ENCODE data around the gene LRPAP1.

LRPAP1 gene

GRCh38 chr4:3523628-3524221 is 8.5 kb downstream of the LRPAP1 start:
- no peak overlapping the region for H3K27ac ChIP-seq
- no peaks in the 10 kb centered on the region for H3K27me3 ChIP-seq (ENCODE audit: control insufficient read depth, insufficient read depth, low read length)
- H3K4me1 ChIP-seq, result no peaks in the 10 kb centered on the region
- no peak overlapping the region for H3K4me3 ChIP-seq (ENCODE audit: low read depth, low read length)
- H2AFZ ChIP-seq, result no peak overlapping the region
- H3K9ac ChIP-seq, result no peak overlapping the region
- no peaks in the 10 kb centered on the region for H3K9me3 ChIP-seq (ENCODE audit: control insufficient read depth, low read length)
- no peaks in the 10 kb centered on the region for H3K36me3 ChIP-seq (ENCODE audit: control insufficient read depth, insufficient read depth, low read length)
- no peak for TF ChIP-seq CTCF (IDR thresholded peaks at IDR 0.05)
- no peak overlapping the region for H3K4me2 ChIP-seq (ENCODE audit: low read length)
- H3K79me2 ChIP-seq, result peaks cover 25% of the 10 kb centered on the region

GRCh38 chr4:3523146-3523627 is 9.0 kb downstream of the LRPAP1 start:
- no peaks in the 10 kb centered on the region for H3K4me1 ChIP-seq
- H3K27me3 ChIP-seq (ENCODE audit: control insufficient read depth, insufficient read depth, low read length), result no peaks in the 10 kb centered on the region
- no peak overlapping the region for H2AFZ ChIP-seq
- TF ChIP-seq CTCF (IDR thresholded peaks at IDR 0.05), result no peak
- no peak overlapping the region for H3K4me2 ChIP-seq (ENCODE audit: low read length)
- no peak overlapping the region for H3K27ac ChIP-seq
- H3K9ac ChIP-seq, result no peak overlapping the region
- no peaks in the 10 kb centered on the region for H3K36me3 ChIP-seq (ENCODE audit: control insufficient read depth, insufficient read depth, low read length)
- H3K79me2 ChIP-seq, result peaks cover 19% of the 10 kb centered on the region
- H3K9me3 ChIP-seq (ENCODE audit: control insufficient read depth, low read length), result no peaks in the 10 kb centered on the region
- no peak overlapping the region for H3K4me3 ChIP-seq (ENCODE audit: low read depth, low read length)

- no peak for TF ChIP-seq CTCF (IDR thresholded peaks at IDR 0.05)
- Histone ChIP-seq H3K4me2 (ENCODE audit: low read length) (no peak overlapping the region), H3K36me3 (ENCODE audit: control insufficient read depth, insufficient read depth, low read length) (no peaks in the 10 kb centered on the region)
Observed at GRCh38 chr4:3522651-3523050, 9.6 kb downstream of the LRPAP1 start.

DNA sequence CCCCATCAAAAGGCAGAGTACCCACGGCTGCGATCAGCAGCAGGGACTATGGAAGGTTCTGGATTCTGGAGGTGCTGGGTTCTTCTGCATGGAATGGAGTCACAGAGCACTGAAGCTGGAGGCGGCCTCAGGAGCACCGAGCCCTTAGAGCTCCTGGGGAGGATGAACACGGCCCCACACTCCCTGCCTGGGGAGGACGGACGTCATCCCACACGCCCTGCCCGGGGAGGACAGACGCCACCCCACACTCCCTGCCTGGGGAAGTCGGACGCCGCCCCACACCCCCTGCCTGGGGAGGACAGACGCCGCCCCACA is 9.9 kb downstream of the LRPAP1 start:
- Histone ChIP-seq H3K27ac (no peak overlapping the region), H3K36me3 (ENCODE audit: control insufficient read depth, insufficient read depth, low read length) (no peaks in the 10 kb centered on the region), H3K4me3 (ENCODE audit: low read depth, low read length) (no peak overlapping the region), H3K4me1 (no peaks in the 10 kb centered on the region), H3K27me3 (ENCODE audit: control insufficient read depth, insufficient read depth, low read length) (no peaks in the 10 kb centered on the region), H2AFZ (no peak overlapping the region), H3K79me2 (peaks cover 12% of the 10 kb centered on the region), H3K9ac (no peak overlapping the region), H3K9me3 (ENCODE audit: control insufficient read depth, low read length) (no peaks in the 10 kb centered on the region), H3K4me2 (ENCODE audit: low read length) (no peak overlapping the region)
- TF ChIP-seq CTCF (IDR thresholded peaks at IDR 0.05), result no peak

More at GRCh38 chr4:3522651-3523050, 9.6 kb downstream of the LRPAP1 start:
- no peaks in the 10 kb centered on the region for H3K9me3 ChIP-seq (ENCODE audit: control insufficient read depth, low read length)
- H3K9ac ChIP-seq, result no peak overlapping the region
- H2AFZ ChIP-seq, result no peak overlapping the region
- peaks cover 16% of the 10 kb centered on the region for H3K79me2 ChIP-seq
- no peaks in the 10 kb centered on the region for H3K4me1 ChIP-seq
- H3K27ac ChIP-seq, result no peak overlapping the region
- H3K4me3 ChIP-seq (ENCODE audit: low read depth, low read length), result no peak overlapping the region
- H3K27me3 ChIP-seq (ENCODE audit: control insufficient read depth, insufficient read depth, low read length), result no peaks in the 10 kb centered on the region

DNA sequence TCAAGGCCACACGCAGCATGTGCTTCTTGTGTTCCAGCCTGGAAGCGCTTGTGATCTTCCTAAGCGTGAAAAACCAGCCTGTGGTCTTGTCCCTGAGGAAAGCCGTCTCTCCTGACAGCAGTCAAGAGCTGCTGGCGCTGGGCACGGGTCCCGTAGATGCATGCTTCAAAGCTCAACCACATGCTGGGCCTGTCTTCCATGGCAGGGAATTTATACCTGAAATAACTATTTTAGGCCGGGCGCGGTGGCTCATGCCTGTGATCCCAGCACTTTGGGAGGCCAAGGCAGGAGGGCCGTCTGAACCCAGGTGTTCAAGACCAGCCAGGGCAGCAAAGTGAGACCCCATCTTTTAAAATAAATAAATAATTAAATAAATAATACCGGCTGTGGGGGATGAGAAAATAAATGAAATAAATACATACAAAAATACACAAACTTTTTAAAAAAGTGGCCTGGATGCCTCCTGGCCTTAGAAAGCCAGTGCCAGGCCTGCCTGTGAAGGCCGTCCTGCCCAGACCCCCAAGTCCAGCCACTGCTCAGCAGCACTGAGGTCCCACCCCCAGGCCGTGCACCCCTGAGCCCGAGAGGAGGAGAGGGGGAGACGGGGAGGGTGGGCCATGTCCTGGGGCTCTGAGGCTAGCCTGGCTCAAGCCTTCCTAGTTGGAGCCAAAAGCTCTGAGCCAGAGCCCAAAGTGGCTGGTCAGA is 10.4 kb downstream of the LRPAP1 start:
- Histone ChIP-seq H2AFZ (no peak overlapping the region), H3K79me2 (peaks cover 12% of the 10 kb centered on the region), H3K27me3 (ENCODE audit: control insufficient read depth, insufficient read depth, low read length) (no peaks in the 10 kb centered on the region), H3K4me3 (ENCODE audit: low read depth, low read length) (no peak overlapping the region), H3K4me2 (ENCODE audit: low read length) (no peak overlapping the region), H3K27ac (no peak overlapping the region), H3K9ac (no peak overlapping the region), H3K36me3 (ENCODE audit: control insufficient read depth, insufficient read depth, low read length) (no peaks in the 10 kb centered on the region), H3K4me1 (no peaks in the 10 kb centered on the region), H3K9me3 (ENCODE audit: control insufficient read depth, low read length) (no peaks in the 10 kb centered on the region)
- no peak for TF ChIP-seq CTCF (IDR thresholded peaks at IDR 0.05)

All from parathyroid adenoma (tissue), 2 donors.